ENCODE measurements around the gene CYP4Z1.
"Not testable (repeated sequence)": the region's sequence is repeated elsewhere in the genome, so short reads cannot be mapped to it uniquely, and the experiment has no call there.

CYP4Z1 gene

DNA sequence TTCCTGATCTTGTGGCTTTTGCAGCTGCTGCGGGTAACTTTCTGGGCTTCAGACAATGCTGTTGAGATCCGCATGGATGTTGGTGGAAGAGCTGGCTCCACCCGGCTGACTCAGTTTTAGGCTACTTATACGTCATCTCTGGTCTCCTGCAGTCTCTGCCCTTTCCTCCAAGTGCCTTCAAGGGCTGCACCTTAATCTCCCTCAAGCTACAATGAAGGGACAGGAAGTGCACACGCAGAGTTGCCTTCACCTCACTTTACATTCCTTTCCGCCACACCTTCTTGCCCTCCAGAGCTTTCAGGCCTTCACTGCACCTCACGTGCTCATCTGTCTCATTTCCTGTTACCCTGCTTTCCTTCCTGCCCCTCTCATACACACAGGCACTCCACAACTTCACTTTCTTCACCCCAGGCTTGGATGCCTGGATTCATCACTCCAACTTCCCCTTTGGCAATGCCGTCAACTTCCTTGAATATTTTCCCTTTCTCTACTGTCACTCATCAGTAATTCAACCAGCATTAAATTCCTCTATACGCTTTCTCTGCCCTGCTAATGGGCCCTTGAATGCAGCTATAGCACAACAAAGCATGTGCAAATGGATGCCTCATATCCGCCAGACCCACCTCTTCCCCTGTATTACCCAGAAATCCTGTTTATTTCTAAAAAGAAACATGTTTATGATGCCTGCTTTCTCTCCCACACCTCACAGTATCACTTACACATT, 41.0 kb downstream of the CYP4Z1 start:
- not testable (repeated sequence) for H3K36me3 Mint-ChIP-seq, H3K27ac Mint-ChIP-seq, H3K4me1 Mint-ChIP-seq, H3K4me3 Mint-ChIP-seq
- H3K9me3 Mint-ChIP-seq = peaks cover 10% of the 10 kb centered on the region
- H3K27me3 Mint-ChIP-seq = peaks cover 21% of the 10 kb centered on the region

DNA sequence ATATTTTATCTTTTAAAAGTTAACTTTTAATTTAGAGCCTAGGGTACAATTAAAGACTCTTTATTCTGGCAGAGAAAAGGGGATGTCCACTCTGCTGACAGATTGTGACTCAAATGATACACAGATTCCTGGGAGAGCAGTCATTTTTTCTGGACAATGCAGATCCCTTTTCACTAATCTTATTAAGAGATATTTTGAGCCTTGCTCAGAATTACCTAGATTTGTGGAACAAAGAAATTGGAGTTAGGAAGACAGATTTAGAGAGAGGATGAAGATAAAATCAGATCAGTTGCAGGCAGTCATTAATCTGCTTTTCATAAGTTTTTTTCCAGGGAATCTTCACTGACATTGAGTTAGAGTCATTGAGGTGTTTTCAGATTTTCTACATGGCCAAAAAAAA, 42.5 kb downstream of the CYP4Z1 start:
- H3K4me3 Mint-ChIP-seq, H3K27ac Mint-ChIP-seq, H3K36me3 Mint-ChIP-seq, H3K9me3 Mint-ChIP-seq, H3K4me1 Mint-ChIP-seq: not testable (repeated sequence)
- peaks cover 24% of the 10 kb centered on the region for H3K27me3 Mint-ChIP-seq

DNA sequence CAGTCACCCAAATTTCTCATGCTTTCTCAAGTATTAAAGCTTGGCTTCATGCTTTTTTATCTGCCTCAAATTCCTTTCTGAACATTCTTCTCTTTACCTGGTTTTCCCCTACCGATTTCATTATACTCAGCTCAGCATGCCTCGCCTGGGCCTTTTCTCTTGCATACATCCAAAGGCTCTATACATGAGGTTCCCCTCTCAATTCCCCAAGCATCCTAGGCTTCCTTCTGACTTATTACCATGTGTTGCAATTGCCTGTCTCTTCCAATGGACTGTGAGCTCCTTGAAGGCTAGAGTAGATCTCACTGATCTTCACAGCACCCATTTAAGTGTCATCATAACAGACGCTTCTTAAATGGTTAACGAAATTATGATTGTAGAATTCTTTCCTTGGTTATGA, 46.1 kb downstream of the CYP4Z1 start:
- Mint-ChIP-seq H3K27ac (no peak overlapping the region), H3K4me3 (no peak overlapping the region), H3K9me3 (peaks cover 8% of the 10 kb centered on the region), H3K4me1 (no peaks in the 10 kb centered on the region), H3K27me3 (peaks cover 18% of the 10 kb centered on the region), H3K36me3 (no peaks in the 10 kb centered on the region)

DNA sequence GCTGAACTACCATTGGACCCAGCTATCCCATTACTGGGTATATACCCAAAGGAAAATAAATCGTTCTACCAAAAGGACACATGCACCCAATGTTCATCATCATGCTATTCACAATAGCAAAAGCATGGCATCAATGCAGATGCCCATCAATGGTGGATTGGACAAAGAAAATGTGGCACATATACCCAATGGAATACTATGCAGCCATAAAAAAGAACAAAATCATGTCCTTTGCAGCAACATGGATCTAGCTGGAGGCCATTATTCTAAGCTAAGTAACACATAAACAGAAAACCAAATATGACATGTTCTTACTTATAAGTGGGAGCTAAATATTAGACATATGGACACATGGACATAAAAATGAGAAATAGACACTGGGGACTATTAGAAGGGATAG, 54.0 kb downstream of the CYP4Z1 start:
- H3K27ac Mint-ChIP-seq, H3K9me3 Mint-ChIP-seq: not testable (repeated sequence)
- peaks cover 10% of the 10 kb centered on the region for H3K27me3 Mint-ChIP-seq

DNA sequence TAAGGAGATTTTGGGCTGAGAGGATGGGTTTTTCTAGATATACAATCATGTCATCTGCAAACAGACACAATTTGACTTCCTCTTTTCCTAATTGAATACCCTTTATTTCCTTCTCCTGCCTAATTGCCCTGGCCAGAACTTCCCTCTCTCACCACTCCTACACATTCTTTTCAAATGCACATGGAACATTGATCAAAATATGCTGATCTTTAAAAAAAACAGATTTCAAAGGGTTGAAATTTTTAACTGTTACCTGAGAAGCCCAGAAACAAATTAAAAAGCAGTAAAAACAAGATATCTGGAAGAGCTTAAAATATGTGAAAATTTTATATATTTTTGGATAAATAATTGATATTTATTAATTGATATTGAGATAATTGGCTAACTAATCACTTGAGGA, 57.8 kb downstream of the CYP4Z1 start:
- H3K4me1 Mint-ChIP-seq, H3K4me3 Mint-ChIP-seq: not testable (repeated sequence)

More for the DNA sequence above, 54.0 kb downstream of the CYP4Z1 start:
- H3K4me1 Mint-ChIP-seq, H3K4me3 Mint-ChIP-seq, H3K36me3 Mint-ChIP-seq: not testable (repeated sequence)

DNA sequence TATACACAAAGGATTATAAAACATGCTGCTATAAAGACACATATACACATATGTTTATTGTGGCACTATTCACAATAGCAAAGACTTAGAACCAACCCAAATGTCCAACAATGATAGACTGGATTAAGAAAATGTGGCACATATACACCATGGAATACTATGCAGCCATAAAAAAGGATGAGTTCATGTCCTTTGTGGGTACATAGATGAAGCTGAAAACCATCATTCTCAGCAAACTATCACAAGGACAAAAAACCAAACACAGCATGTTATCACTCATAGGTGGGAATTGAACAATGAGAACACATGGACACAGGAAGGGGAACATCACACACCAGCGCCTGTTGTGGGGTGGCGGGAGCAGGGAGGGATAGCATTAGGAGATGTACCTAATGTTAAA, 60.0 kb downstream of the CYP4Z1 start:
- H3K4me3 Mint-ChIP-seq, H3K4me1 Mint-ChIP-seq, H3K9me3 Mint-ChIP-seq, H3K36me3 Mint-ChIP-seq, H3K27ac Mint-ChIP-seq: not testable (repeated sequence)
- peaks cover 13% of the 10 kb centered on the region for H3K27me3 Mint-ChIP-seq

More for the DNA sequence above, 57.8 kb downstream of the CYP4Z1 start:
- peaks cover 10% of the 10 kb centered on the region for H3K27me3 Mint-ChIP-seq
- not testable (repeated sequence) for H3K27ac Mint-ChIP-seq, H3K36me3 Mint-ChIP-seq, H3K9me3 Mint-ChIP-seq

DNA sequence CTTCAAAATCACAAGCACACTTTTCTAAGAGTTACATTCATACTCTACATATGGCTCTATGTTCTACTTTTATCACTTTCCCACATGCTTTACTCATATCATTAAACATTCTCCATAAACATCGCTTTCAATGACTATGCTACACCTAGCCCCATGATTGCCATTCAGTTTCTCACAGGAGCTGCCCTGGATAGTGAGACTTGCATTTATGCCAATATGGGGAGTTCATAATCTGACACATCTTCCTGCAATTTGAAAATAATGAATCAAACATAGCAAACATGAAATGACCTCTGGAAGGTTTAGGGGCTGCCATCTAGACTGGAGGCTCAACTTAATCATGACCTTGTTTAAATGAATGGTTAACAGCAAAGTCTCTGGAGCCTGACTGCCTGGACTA, 61.2 kb downstream of the CYP4Z1 start:
- Mint-ChIP-seq H3K9me3 (no peaks in the 10 kb centered on the region), H3K4me1 (no peaks in the 10 kb centered on the region), H3K27ac (no peak overlapping the region), H3K27me3 (peaks cover 15% of the 10 kb centered on the region), H3K4me3 (no peak overlapping the region), H3K36me3 (no peaks in the 10 kb centered on the region)

DNA sequence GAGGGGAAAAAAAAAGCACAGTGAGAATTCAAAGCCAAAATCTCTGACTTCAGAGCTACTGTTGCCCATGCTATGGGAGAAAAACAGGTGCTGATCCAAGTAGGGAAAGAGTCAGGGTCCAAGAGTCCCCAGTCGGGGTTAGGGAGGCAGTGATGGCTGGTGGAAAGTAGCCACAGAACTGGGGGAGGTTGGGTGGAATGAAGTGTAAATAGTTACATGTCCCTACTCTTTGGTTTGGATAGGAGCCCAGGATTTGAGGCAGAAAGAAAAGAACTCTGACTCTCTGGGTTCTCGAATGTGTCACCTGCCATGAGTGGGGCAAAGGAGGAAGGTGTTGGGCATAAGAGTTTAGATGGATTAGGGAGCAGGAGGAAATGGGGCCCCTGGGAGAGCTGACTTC, 61.8 kb downstream of the CYP4Z1 start:
- H3K36me3 Mint-ChIP-seq, H3K9me3 Mint-ChIP-seq, H3K4me1 Mint-ChIP-seq, H3K4me3 Mint-ChIP-seq, H3K27ac Mint-ChIP-seq: not testable (repeated sequence)
- peaks cover 15% of the 10 kb centered on the region for H3K27me3 Mint-ChIP-seq

DNA sequence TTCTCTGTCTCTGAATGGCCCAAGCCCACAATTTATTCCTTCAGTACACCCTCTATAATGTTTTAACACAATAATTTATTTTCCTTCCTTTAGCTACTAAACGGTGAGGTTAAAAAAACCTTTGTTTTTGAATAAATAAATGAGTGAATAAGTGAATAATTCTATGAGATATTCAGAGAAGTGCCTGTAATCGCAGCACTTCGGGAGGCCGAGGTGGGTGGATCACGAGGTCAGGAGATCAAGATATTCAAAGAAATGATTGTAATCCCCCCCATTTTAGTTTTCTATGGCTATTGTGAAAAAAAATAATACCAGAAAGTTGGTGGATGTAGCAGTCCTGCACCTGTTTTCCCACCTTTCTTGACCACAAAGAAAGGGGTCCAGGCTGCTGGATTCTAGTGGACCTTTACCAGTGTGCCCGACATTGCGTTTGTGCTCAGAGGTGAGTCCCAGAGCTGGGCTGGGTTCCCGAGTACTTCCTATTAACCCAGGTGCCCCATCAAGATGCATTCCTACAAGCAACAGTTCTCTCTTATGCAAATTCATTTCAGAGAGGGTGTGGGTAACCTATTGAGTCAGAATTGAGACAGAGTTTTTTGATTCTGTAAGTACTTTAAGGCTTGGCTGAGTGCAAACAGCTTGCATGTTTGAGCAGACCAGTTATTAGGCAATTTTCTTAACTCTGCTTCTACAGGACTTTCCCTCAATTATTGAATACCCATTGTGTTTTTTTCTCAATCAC, 62.6 kb downstream of the CYP4Z1 start:
- H3K36me3 Mint-ChIP-seq, H3K9me3 Mint-ChIP-seq, H3K4me1 Mint-ChIP-seq, H3K27ac Mint-ChIP-seq, H3K4me3 Mint-ChIP-seq: not testable (repeated sequence)
- peaks cover 19% of the 10 kb centered on the region for H3K27me3 Mint-ChIP-seq

DNA sequence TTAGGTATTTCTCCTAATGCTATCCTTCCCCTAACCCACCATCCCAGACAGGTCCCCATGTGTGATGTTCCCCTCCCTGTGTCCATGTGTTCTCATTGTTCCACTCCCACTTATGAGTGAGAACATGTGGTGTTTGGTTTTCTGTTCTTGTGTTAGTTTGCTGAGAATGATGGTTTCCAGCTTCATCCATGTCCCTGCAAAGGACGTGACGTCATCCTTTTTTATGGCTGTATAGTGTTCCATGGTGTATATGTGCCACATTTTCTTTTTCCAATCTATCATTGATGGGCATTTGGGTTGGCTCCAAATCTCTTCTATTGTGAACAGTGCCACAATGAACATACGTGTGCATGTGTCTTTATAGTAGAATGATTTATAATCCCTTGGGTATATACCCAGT, 65.6 kb downstream of the CYP4Z1 start:
- not testable (repeated sequence) for H3K9me3 Mint-ChIP-seq, H3K36me3 Mint-ChIP-seq, H3K4me1 Mint-ChIP-seq, H3K27ac Mint-ChIP-seq, H3K4me3 Mint-ChIP-seq
- peaks cover 21% of the 10 kb centered on the region for H3K27me3 Mint-ChIP-seq

DNA sequence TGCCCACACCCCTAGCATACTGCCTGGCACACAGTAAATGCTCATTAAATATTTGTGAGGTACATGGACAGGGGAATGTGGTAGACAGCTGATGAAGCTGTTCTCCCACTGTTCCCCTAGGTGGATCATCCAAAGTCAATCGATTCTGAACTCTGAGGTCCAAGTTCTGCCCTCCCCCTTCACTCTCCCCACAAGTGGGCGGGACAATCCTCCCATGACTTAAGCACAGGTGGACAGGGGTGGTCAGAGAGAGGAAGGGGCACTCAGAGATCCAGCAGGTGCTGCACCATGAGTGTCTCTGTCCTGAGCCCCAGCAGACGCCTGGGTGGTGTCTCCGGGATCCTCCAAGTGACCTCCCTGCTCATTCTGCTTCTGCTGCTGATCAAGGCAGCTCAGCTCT, 70.2 kb downstream of the CYP4Z1 start, which contains the start of gene CYP4A22:
TSS of gene CYP4A22 (plus strand) at position 244 of the 400 bp plus-strand sequence. CDS start at position 289, 45 bp downstream.
- Mint-ChIP-seq H3K27me3 (peaks cover 9% of the 10 kb centered on the region), H3K9me3 (no peaks in the 10 kb centered on the region), H3K36me3 (no peaks in the 10 kb centered on the region), H3K4me3 (no peak within 1 kb of the TSS), H3K27ac (no peak within 1 kb of the TSS), H3K4me1 (no peaks in the 10 kb centered on the region)

DNA sequence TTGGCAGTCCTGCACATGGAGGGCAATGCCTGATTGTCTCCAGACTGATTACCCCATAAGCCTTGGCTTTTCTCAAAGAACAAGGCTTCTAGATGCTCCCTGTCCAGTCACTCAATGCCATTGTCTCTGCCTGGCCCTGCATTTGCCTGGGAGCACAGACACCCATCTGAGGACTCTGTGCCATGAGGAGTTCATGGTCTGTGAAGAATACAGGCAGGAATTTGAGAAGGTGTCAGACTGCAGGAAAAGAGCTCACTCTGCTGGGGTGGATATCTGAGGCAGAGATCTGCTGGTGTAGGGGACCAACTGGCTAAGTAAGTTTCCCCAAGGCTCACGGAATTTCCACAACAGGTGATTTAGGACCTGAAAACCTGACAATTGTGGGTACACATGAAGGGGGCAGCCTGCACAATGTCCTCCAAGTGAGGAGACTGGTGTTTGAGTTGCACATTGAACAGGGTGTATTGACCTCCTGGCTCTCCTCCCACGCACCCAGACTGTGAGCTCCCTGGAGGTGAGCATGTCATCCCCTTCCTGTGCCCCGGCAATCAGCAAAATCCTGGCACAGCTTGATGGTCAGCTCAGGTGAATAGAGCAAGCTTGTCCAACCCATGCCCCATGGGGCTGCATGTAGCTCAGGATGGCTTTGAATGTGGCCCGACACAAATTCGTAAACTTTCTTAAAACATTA, 71.0 kb downstream of the CYP4Z1 start:
- H3K4me3 Mint-ChIP-seq = no peak overlapping the region
- peaks cover 7% of the 10 kb centered on the region for H3K27me3 Mint-ChIP-seq
- no peaks in the 10 kb centered on the region for H3K36me3 Mint-ChIP-seq
- H3K27ac Mint-ChIP-seq = no peak overlapping the region
- H3K4me1 Mint-ChIP-seq = no peaks in the 10 kb centered on the region
- H3K9me3 Mint-ChIP-seq = no peaks in the 10 kb centered on the region

DNA sequence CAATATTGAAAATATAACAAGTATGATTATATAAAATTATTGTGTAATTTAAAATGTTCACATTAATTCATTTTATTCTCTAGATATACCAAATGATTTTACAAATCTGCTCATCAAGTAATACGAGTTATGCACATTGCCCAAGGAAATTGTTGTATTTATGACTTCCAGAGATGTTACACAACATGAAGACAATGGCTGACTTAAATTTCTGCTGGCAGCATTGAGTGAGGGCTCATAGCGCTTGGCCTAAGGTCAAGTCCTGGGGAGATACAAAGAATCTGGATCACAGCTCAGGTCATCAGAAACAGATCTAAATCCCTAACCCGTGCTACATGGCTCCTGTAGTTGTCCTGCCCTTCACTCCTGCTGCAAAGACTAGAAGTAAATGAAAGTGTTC, 73.3 kb downstream of the CYP4Z1 start:
- not testable (repeated sequence) for H3K9me3 Mint-ChIP-seq, H3K4me3 Mint-ChIP-seq, H3K27me3 Mint-ChIP-seq, H3K27ac Mint-ChIP-seq, H3K4me1 Mint-ChIP-seq, H3K36me3 Mint-ChIP-seq

DNA sequence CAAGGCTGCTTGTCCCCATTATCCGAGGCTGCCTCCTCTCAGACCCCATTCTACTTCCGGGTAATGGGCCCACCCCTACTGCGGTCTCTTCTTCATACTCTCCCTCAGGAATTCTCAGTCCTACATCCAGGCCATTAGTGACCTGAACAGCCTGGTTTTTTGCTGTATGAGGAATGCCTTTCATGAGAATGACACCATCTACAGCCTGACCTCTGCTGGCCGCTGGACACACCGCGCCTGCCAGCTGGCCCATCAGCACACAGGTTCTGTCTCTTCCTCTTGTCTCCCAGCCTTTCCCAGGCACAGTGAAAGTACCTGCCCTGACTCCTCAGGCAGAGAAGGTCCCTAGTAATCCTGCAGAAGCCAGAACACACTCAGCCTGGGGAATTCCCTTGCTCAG, 76.6 kb downstream of the CYP4Z1 start:
- not testable (repeated sequence) for H3K27me3 Mint-ChIP-seq, H3K9me3 Mint-ChIP-seq, H3K36me3 Mint-ChIP-seq, H3K4me1 Mint-ChIP-seq, H3K27ac Mint-ChIP-seq, H3K4me3 Mint-ChIP-seq

DNA sequence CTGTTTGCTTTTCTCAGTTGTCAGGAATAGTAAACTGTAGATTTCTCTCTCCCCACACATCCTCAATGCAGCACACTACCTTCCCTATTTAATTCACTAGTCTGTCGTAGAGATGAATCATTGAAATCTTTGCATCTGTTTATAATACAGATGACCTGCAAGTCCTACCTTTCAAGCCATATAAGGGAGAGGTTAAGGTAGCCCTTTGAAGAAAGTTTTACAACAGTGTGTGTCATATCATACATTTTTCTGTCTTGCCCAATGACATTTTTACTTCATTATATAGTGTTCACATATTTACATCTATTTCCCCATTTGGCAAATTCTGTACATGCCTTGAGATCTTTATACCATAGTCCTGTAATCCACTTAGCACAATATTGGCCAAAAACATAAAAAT, 79.5 kb downstream of the CYP4Z1 start:
- H3K36me3 Mint-ChIP-seq, H3K27ac Mint-ChIP-seq, H3K9me3 Mint-ChIP-seq, H3K4me1 Mint-ChIP-seq, H3K4me3 Mint-ChIP-seq: not testable (repeated sequence)
- H3K27me3 Mint-ChIP-seq = peaks cover 14% of the 10 kb centered on the region

DNA sequence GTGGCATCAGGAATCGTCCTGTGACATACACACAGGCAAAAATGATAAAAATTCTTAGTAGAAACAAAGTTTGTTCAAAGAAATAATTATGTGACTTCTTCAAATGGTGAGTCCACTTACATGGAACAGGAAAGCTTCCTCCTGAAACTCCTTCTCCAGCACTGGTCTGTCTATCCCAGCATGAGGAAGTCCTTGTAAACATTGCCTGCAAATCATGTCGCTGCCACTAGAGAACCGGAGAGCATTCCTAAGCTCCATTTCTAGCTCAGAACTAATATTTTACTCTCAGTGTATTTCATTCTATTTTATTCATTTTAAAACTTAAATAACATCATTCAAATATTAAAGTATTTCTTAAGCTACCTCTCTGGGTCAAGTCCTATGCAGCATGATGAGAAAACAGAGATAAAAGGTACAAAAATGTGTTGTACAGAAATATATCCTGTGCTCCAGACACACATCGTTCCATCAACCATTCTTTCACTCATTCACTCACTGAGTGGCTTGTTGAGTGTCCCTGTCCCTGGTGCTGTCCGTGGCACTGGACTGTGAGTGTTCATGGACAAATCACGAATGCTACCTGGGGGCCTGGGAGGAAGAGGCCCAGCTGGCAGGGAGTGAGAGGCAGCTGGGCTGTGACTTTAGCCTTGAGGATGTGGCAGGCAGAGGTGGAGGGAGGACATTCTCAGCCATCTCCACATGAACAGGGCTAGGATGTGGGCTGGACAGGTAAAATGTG, 80.2 kb downstream of the CYP4Z1 start:
- no peaks in the 10 kb centered on the region for H3K4me1 Mint-ChIP-seq
- no peaks in the 10 kb centered on the region for H3K9me3 Mint-ChIP-seq
- H3K27ac Mint-ChIP-seq = no peak overlapping the region
- H3K36me3 Mint-ChIP-seq = no peaks in the 10 kb centered on the region
- peaks cover 15% of the 10 kb centered on the region for H3K27me3 Mint-ChIP-seq
- no peak overlapping the region for H3K4me3 Mint-ChIP-seq
